ENCODE results near the gene IFITM5.
"Not testable (repeated sequence)": the region's sequence is repeated elsewhere in the genome, so short reads cannot be mapped to it uniquely, and the experiment has no call there.

The IFITM5 gene

GRCh38 chr11:328012-328411, 28.7 kb upstream of the IFITM5 start:
- no peak for DNase-seq (ENCODE audit: low spot score)

GRCh38 chr11:327581-327923, 28.2 kb upstream of the IFITM5 start:
- DNase-seq (ENCODE audit: low spot score), result no peak

- peak; percentile 73 for DNase-seq (ENCODE audit: low spot score)
Observed at GRCh38 chr11:326842-327580, 27.7 kb upstream of the IFITM5 start.

- DNase-seq (ENCODE audit: low spot score), result no peak
Observed at GRCh38 chr11:326592-326841, 27.2 kb upstream of the IFITM5 start.

GRCh38 chr11:325796-326591, 26.7 kb upstream of the IFITM5 start:
- no peak for DNase-seq (ENCODE audit: low spot score)

GRCh38 chr11:324593-325517, 25.5 kb upstream of the IFITM5 start:
- not testable (repeated sequence) for DNase-seq (ENCODE audit: low spot score)

- no peak for DNase-seq (ENCODE audit: low spot score)
Observed at GRCh38 chr11:324156-324555, 24.8 kb upstream of the IFITM5 start.

GRCh38 chr11:319888-320273, 20.6 kb upstream of the IFITM5 start:
- DNase-seq (ENCODE audit: low spot score), result not testable (repeated sequence)

- DNase-seq (ENCODE audit: low spot score), result not testable (repeated sequence)
Observed at GRCh38 chr11:319121-319887, 20.0 kb upstream of the IFITM5 start.

GRCh38 chr11:318405-319120, 19.2 kb upstream of the IFITM5 start:
- not testable (repeated sequence) for DNase-seq (ENCODE audit: low spot score)

- not testable (repeated sequence) for DNase-seq (ENCODE audit: low spot score)
Observed at GRCh38 chr11:317668-318404, 18.5 kb upstream of the IFITM5 start.

- DNase-seq (ENCODE audit: low spot score), result no peak
Observed at GRCh38 chr11:316891-317301, 17.6 kb upstream of the IFITM5 start.

GRCh38 chr11:316031-316701, 16.8 kb upstream of the IFITM5 start:
- DNase-seq (ENCODE audit: low spot score), result no peak

- no peak for DNase-seq (ENCODE audit: low spot score)
Observed at GRCh38 chr11:315516-315994, 16.2 kb upstream of the IFITM5 start.

- DNase-seq (ENCODE audit: low spot score), result no peak
Observed at GRCh38 chr11:315051-315481, 15.7 kb upstream of the IFITM5 start.

- not testable (repeated sequence) for DNase-seq (ENCODE audit: low spot score)
Observed at GRCh38 chr11:314554-314875, 15.2 kb upstream of the IFITM5 start.

- peak; percentile 37 for DNase-seq (ENCODE audit: low spot score)
Observed at GRCh38 chr11:313787-314553, 14.6 kb upstream of the IFITM5 start, which contains the start of gene IFITM1. IFITM1 (plus strand) TSS chr11:314040; CDS start chr11:314171, 131 bp downstream.

- DNase-seq (ENCODE audit: low spot score), result no peak
Observed at GRCh38 chr11:313304-313786, 14.0 kb upstream of the IFITM5 start.

Data from Ammon's horn (tissue), 1 donor.